Measurements from ENCODE around the gene ATP9B. TPM values are rescaled to one million over a fixed set of nuclear protein-coding genes. Genes with fewer than 3 reads are reported as not detected.

ATP9B gene
- total RNA-seq, 1 experiment from 2014 or later = 25.6 TPM

GRCh38 chr18:79392226-79392625, 323.0 kb downstream of the ATP9B start:
- peaks cover 6% of the 10 kb centered on the region for H3K36me3 Mint-ChIP-seq (ENCODE audit: insufficient read depth, unreplicated experiment)
- no peak overlapping the region for H3K4me3 Mint-ChIP-seq (ENCODE audit: low read depth, unreplicated experiment)
- peaks cover 33% of the 10 kb centered on the region for H3K27me3 Mint-ChIP-seq (ENCODE audit: unreplicated experiment)

DNA sequence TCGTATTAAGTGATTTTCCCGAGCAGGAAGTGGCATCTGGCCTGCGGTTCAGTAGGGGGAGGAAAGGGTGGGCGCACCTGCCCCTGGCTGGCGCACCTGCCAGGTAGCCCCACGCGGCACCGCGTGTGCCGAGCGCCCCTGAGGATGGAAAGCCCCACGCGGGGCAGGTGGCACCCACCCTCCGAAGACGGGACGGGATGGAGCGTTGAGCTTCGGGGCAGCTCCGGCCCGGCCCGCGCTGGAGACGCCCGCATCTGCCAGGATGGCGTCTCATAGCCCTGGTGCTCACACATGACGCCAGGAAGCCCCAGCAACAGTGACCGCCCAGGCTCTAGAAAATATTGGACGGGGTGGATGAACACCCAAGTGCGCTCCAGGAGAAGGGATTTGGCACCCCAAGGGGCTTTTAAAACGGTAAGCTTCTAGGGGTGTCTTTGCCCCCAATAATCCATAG, 324.0 kb downstream of the ATP9B start:
- peak overlapping the region; percentile 79 for H3K4me3 Mint-ChIP-seq (ENCODE audit: low read depth, unreplicated experiment)
- intact Hi-C loops (cut with micrococcal nuclease; ENCODE audit: unreplicated experiment) = no loop called here
- H3K36me3 Mint-ChIP-seq (ENCODE audit: insufficient read depth, unreplicated experiment) = peaks cover 6% of the 10 kb centered on the region
- peaks cover 23% of the 10 kb centered on the region for H3K27me3 Mint-ChIP-seq (ENCODE audit: unreplicated experiment)
- no peak for DNase-seq
- CTCF ChIA-PET = interaction anchor here (1.6 kb wide), 1 partner anchor 14 kb away, joined by 4 read pairs; no protein-coding TSS in a partner anchor
- no peaks in the 10 kb centered on the region for H3K9me3 Mint-ChIP-seq (ENCODE audit: low read depth, unreplicated experiment)
- H3K27ac Mint-ChIP-seq (ENCODE audit: unreplicated experiment) = no peak overlapping the region
- BruUV-seq (replicated peaks) = no TSS peak
- H3K4me1 Mint-ChIP-seq (ENCODE audit: low read depth, unreplicated experiment) = no peaks in the 10 kb centered on the region
- no peak for TF ChIP-seq CTCF (IDR thresholded peaks at IDR 0.05; ENCODE audit: unreplicated experiment)

More at GRCh38 chr18:79392226-79392625, 323.0 kb downstream of the ATP9B start:
- no TSS peak for BruUV-seq (replicated peaks)
- Mint-ChIP-seq H3K27ac (ENCODE audit: unreplicated experiment) (no peak overlapping the region), H3K4me1 (ENCODE audit: low read depth, unreplicated experiment) (no peaks in the 10 kb centered on the region), H3K9me3 (ENCODE audit: low read depth, unreplicated experiment) (no peaks in the 10 kb centered on the region)
- CTCF ChIA-PET = no interaction called here
- intact Hi-C loops (cut with micrococcal nuclease; ENCODE audit: unreplicated experiment) = no loop called here
- no peak for TF ChIP-seq CTCF (IDR thresholded peaks at IDR 0.05; ENCODE audit: unreplicated experiment)
- no peak for DNase-seq

- no TSS peak for BruUV-seq (replicated peaks)
- peak; percentile 78 for DNase-seq
- Mint-ChIP-seq H3K27ac (ENCODE audit: unreplicated experiment) (peak overlapping the region; percentile 97), H3K9me3 (ENCODE audit: low read depth, unreplicated experiment) (no peaks in the 10 kb centered on the region), H3K4me1 (ENCODE audit: low read depth, unreplicated experiment) (no peaks in the 10 kb centered on the region), H3K36me3 (ENCODE audit: insufficient read depth, unreplicated experiment) (peaks cover 6% of the 10 kb centered on the region), H3K4me3 (ENCODE audit: low read depth, unreplicated experiment) (peak overlapping the region; percentile 79), H3K27me3 (ENCODE audit: unreplicated experiment) (peaks cover 16% of the 10 kb centered on the region)
- intact Hi-C loops (cut with micrococcal nuclease; ENCODE audit: unreplicated experiment) = no loop called here
- CTCF ChIA-PET = interaction anchor here (0.7 to 1.6 kb wide), 2 partner anchors 15 to 209 kb away, joined by 3 to 4 read pairs; no protein-coding TSS in a partner anchor
- no peak for TF ChIP-seq CTCF (IDR thresholded peaks at IDR 0.05; ENCODE audit: unreplicated experiment)
Observed at GRCh38 chr18:79393635-79394533, 324.7 kb downstream of the ATP9B start.

DNA sequence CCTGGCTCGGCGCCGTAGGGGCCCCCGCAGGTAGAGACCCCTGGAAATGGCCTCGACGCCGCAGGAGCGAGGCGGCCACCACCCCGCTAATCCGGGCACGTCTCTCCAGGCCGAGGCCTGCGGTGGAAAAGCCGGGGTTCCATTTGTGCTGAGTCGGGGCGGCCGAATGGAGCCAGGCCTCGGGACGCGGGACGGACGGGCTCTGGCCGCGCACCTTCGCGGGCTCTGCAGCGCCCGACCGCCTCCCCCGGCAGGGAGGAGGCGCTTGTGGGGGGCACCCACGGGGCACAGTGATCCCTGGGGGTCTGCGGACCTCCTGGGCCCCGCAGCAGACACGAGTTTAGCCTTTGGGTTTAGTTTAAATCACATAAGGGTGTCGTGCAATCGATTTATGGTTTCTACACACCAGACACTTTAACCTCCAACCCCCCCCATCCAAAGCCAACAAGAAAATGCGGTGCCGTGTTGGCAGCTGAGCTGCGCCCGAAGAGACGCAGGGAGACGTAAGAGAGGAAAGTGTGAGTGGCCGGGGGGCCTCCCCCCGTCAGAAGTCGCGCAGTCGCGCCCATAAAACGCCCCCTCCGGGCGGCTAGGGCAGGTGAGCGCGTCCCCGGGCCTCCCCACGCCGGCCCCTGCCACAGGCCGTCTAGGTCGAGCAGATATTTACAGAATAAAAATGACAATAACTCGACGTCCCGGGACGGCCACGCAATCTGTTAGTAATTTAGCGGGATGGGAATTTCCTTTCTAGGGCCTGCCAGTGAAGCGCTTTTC, 325.5 kb downstream of the ATP9B start:
- Mint-ChIP-seq H3K27me3 (ENCODE audit: unreplicated experiment) (peaks cover 8% of the 10 kb centered on the region), H3K4me3 (ENCODE audit: low read depth, unreplicated experiment) (peak overlapping the region; percentile 79), H3K36me3 (ENCODE audit: insufficient read depth, unreplicated experiment) (peaks cover 6% of the 10 kb centered on the region), H3K9me3 (ENCODE audit: low read depth, unreplicated experiment) (no peaks in the 10 kb centered on the region), H3K4me1 (ENCODE audit: low read depth, unreplicated experiment) (no peaks in the 10 kb centered on the region), H3K27ac (ENCODE audit: unreplicated experiment) (no peak overlapping the region)
- peak; percentile 28 for DNase-seq
- BruUV-seq (replicated peaks) = no TSS peak
- no peak for TF ChIP-seq CTCF (IDR thresholded peaks at IDR 0.05; ENCODE audit: unreplicated experiment)
- CTCF ChIA-PET = interaction anchor here (0.7 kb wide), 1 partner anchor 208 kb away, joined by 3 read pairs; no protein-coding TSS in a partner anchor
- intact Hi-C loops (cut with micrococcal nuclease; ENCODE audit: unreplicated experiment) = no loop called here
